ENCODE results near the gene GPR89B.
"Not testable (repeated sequence)": the region's sequence is repeated elsewhere in the genome, so short reads cannot be mapped to it uniquely, and the experiment has no call there.

The GPR89B gene

DNA sequence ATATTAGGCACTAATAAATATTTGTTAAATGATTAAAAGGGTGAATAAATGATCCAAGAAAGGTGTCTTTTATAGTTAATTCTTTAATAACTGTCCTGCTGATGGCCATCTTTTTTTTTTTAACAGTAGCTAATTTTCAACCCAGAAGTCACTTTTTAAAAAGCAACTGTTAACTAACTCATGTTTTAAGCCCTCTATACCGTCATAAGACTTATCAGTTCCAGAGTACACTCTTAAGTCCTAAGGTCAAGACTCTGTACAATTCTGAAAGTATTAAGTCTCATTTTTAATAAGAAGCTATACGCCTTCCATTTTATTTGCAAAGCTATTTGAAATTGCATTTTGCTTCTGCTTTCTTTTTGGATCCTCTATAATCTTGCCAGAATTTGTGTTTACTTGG is 2.9 kb downstream of the GPR89B start:
- not testable (repeated sequence) for DNase-seq (ENCODE audit: low read depth, low spot score); H3K27ac ChIP-seq

DNA sequence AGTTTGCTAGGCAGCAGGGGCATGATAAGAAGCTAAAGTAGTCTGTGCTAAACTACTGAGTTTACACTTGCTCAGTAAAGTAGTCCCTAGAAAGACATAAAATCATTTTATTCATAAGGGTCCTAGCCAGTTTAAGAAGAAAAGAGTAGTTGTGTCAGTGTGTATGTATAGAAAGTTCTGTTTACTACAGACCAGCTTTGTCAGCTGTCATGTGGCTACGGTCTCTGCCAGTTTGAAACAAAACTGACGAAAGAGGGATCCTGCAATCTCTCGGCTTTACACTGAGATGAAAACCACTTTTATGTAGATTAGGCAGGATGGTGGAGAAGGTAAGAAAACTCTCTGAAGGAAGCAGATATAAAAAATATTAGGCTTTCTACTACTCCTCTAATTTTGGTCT is 7.1 kb downstream of the GPR89B start:
- H3K27ac ChIP-seq; DNase-seq (ENCODE audit: low read depth, low spot score): not testable (repeated sequence)

DNA sequence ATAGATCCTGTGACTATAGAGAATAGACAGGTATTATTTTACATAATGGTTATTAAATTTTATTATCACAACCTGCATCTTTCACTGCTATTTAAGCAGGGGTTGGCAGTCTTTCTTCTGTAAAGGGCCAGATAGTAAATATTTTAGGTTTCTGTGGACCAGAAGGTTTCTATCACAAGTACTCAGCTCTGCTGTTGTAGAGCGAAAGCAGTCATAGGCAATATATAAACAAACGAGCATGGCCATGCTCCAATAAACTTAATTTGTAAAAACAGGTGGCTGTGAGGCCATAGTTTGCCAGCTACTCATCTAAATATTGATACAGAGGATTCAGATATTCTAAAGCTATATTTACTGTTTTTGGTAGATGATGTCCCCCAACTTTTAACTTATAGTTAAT is 12.2 kb downstream of the GPR89B start:
- DNase-seq (ENCODE audit: low read depth, low spot score); H3K27ac ChIP-seq: not testable (repeated sequence)

DNA sequence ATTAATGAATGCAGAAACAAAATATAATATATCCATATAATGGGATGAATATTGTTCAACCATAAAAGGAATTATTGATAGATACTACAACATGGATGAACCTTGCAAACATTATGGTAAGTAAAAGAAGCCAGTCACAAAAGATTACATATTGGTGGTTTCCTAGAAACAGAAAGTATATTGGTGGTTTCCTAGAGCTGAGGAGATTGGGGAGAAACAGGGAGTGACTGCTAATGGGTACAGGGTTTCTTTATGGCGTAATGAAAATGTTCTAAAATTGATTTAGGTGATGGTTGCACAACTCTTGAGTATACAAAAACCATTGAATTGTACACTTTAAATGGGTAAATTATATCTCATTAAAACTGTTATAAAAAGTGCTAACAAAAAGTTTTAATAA is 14.3 kb downstream of the GPR89B start:
- not testable (repeated sequence) for DNase-seq (ENCODE audit: low read depth, low spot score); H3K27ac ChIP-seq

DNA sequence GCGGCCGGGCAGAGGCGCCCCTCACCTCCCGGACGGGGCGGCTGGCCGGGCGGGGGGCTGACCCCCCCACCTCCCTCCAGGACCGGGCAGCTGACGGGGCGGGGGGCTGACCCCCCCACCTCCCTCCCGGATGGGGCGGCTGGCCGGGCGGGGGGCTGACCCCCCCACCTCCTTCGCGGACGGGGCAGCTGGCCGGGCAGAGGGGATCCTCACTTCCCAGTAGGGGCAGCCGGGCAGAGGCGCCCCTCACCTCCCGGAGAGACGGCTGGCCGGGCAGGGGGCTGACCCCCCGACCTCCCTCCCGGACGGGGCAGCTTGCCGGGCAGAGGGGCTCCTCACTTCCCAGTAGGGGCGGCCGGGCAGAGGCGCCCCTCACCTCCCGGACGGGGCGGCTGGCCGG is 21.3 kb downstream of the GPR89B start:
- not testable (repeated sequence) for DNase-seq (ENCODE audit: low read depth, low spot score)

DNA sequence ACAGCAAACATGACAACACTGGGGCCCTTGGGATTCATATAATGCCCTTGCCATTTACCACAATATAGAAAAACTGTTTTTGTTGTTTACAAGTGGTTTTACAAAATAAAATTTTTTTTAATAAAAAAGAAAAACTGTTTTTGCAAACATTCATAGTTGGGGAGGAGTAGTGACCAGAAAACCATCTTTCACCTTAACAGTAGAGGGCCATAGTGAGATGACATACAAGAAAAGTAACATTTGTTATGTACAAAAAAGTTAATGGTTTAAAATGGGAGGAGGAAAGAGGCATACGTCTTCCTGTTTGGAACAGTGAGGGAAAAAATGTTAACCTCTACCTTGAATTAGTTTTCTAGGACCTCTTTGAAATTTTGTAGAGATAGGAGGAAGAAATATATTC is 30.7 kb downstream of the GPR89B start:
- not testable (repeated sequence) for H3K27ac ChIP-seq; DNase-seq (ENCODE audit: low read depth, low spot score)

More for the DNA sequence above, 21.3 kb downstream of the GPR89B start:
- H3K27ac ChIP-seq = not testable (repeated sequence)

DNA sequence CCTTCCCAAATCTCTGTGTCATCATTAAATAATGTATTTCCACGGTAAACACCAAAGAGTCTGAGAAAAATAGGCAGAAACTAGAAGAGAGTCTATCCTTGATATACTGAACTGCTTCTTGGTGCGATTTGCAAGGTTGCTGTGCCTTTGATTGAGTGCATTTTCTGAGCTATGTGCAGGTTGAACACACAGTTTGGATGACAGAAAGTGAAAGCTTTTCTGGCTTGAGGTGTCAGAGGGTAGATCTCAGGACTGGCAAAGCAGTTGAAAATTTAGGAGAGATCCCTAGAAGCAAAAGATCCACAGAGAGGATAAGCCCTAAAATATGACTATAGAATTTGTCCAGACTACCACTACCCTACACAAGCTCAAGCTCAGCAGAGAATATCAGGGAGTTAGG is 31.5 kb downstream of the GPR89B start:
- not testable (repeated sequence) for DNase-seq (ENCODE audit: low read depth, low spot score); H3K27ac ChIP-seq

DNA sequence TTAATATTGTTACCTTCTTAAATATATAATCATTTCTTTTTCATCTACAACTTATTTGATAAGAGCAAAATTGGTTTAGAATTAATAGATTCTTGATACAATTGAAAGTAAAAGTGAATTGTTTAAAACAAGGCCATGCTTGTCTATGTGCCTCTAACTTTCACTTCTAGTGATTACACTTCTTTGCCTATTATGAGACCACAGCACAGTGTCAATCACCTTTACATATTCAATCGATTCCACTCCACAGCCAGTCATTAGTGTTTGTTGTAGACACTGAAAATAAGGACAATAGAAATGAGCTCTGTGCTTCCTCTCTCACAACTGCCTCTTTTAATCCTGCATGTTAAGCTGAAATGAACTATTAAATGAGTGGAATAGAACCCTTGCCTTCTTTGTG is 36.4 kb downstream of the GPR89B start:
- H3K27ac ChIP-seq; DNase-seq (ENCODE audit: low read depth, low spot score): not testable (repeated sequence)

DNA sequence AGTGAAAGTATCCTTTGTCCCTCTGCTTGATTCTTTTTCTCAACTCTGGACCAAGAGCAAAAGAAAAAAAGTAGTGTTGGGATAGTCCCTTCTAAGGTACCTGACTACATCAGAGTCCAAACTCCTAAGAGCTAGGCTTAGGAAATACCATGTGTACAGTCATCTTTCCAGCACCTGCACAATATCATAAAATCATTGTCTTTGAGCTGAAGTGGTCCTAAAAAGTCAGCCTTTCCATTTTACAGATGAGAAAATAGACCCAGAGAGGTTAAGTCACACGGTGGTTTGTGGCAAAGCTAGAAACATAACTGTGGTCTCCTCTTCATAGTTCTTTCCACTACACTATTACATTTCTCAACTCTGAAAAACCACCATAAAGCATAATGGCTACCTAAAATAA is 38.4 kb downstream of the GPR89B start:
- H3K27ac ChIP-seq; DNase-seq (ENCODE audit: low read depth, low spot score): not testable (repeated sequence)

DNA sequence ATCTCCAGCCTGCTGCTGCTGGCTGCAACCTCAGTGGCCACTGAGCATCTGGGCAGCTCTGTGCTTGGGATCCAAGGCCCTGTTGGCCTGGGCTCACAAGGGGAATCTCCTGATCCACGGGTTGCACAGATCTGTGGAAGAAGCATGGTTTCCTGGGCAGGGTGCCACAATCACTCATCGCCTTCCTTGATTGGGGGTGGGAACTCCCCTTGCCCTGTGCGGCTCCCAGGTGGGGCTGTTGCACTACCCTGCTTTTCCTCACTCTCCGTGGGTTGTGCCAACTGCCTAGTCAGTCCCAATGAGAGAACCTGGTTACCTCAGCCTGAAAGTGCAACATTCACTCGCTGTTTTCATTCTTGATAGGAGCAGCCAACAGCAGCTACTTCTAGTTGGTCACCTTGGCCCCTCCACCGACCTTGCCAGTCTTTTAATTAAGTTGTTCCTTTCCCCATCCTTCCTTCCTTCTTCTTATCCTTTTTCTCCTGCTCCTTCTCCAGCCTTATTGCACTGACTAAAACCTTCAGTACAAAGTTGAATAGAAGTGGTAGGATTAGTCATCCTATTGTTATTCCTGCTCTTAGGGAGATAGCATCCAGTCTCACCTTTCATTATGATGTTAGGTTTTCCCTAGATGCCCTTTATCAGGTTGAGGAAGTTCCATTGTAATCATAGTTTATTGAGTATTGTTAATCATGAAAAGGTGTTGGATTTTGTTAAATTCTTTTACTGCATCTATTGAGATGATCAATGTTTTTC is 50.9 kb downstream of the GPR89B start:
- not testable (repeated sequence) for H3K27ac ChIP-seq; DNase-seq (ENCODE audit: low read depth, low spot score)

DNA sequence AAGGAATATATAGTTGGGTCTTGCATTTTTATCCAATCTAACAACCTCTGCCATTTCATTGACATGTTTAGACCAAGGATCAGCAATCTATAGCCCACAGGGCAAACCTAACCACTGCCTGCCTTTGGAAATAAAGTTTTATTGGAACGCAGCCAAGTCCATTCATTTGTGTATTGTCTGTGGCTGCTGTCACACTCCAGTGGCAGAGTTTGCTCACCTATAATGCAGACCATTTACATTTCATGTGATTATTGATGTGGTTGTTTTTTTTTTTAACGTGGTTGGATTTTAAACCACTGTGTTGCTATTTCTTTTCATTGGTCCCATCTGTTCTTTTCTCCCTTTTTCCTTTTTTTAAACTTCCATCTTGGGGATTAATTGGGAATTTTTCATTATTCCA is 57.2 kb downstream of the GPR89B start:
- DNase-seq (ENCODE audit: low read depth, low spot score); H3K27ac ChIP-seq: not testable (repeated sequence)

DNA sequence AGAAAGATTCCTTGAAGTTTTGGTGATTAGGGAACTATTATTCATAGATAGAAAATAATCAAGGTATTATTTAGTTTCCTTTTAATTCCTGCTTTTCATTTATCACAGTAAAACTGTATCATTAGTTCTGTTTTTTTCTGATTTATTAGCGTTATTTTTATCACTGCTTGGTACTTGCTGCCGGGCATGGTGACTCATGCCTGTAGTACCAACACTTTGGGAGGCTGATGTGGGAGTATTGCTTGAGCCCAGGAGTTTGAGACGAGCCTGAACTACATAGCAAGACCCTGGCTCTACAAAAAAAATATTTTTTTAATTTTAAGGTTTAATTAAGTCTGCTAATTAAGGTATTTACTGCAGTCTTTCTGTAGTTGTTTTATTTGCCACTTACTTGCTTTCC is 59.7 kb downstream of the GPR89B start:
- not testable (repeated sequence) for DNase-seq (ENCODE audit: low read depth, low spot score); H3K27ac ChIP-seq

DNA sequence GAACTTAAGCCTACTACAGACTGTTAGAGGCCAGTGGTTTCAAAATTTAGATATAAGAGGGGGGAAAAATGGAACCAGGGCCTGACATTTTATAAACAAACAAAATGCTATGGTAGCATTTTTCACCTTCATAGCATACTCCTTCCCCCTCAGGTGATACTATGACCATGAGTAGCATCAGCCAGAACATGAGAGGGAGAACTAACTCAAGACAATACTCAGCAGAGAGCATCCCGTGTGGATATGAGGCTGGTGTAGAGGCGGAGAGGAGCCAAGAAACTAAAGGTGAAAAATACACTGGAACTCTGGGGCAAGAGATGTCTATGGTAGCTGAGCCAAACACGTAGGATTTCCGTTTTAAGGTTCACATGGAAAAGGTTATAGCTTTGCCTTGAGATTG is 64.7 kb downstream of the GPR89B start:
- DNase-seq (ENCODE audit: low read depth, low spot score); H3K27ac ChIP-seq: not testable (repeated sequence)

DNA sequence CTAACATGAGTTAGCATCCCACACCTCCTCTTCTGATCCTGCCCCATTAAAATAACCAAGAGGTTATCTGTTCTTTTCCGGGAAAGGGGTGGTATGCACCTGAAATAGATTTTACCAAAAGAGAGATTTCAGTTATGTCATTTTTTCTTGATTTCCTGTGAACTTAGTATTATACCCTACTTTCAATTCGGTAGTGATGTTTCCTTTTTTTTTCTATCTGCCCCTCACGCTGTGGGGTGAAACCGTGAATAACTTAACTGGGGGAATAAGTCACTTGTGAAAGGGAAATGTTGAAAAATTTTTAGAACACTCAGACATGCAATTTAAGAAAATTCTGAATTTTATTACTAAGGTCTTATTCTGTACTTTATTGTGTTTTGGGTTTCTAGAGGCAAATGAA is 65.2 kb downstream of the GPR89B start:
- DNase-seq (ENCODE audit: low read depth, low spot score); H3K27ac ChIP-seq: not testable (repeated sequence)

DNA sequence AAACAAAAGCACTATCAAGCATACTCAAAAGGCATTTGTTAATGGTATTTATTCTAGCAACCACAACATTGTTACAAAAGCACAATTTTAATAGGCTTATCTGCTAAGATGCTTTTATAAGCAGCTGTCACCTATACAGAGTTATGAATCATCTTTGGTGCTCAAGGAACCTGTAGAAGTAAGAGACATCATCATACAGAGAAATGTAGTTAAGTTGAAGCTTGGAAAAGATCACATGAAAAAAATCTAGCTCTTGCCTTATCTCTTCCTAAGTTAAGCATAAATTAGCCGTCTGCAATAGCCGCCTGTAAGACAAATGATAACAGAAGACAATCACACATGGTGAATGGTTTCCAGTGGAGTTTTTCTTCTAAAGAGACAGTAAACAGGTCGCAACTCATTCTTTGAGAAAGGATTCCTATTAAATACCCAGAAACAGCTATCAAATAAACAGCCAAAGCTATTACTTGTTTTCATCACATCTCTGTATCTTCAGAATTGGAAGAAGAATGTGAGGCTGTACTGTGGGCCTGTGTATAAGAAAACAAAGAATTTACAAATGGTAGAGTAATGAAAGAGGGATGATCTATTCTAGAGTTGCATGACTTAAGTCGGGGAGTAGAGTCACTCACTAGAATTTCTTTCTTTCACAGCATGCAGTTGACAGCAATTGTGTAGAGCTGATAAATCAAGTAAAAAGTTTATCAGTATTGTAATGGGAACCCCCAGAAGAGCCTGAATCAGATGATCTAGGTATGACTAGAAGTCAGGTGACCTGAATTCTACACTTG is 65.8 kb downstream of the GPR89B start:
- not testable (repeated sequence) for DNase-seq (ENCODE audit: low read depth, low spot score); H3K27ac ChIP-seq

DNA sequence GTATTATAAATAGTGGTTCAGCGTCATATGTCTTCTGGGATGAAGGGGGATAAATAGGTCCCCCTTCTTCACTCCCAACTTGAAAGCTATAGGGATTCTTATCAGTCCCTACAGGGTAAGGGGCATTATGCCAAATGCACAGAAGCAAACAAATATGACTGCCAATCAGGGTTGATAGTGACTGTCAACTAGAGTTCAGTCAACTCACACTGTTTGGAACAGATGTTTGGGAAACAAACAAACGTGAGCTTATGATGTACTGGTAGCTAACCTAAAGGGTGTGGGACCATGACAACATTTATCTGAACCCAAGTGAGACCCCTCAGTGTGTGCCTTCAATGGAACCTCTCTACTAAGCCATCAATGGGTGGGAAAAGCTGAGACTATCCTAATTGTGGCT is 67.9 kb downstream of the GPR89B start:
- DNase-seq (ENCODE audit: low read depth, low spot score); H3K27ac ChIP-seq: not testable (repeated sequence)

DNA sequence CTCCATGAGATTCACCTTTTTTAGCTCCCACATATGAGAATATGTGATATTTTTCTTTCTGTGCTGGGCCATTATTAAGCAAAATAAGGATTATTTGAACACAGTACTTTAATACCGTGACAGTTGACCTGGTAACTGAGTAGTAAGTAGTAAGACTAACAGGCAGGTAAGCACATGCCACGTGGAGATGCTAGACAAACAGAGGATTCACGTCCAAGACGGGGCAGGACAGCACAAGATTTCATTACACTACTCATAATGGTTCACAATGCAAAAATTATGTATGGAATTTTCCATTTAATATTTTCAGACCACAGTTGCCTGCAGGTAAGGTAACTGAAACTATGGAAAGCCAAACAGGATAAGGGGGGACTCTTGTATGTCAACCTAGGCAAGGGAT is 79.5 kb downstream of the GPR89B start:
- DNase-seq (ENCODE audit: low read depth, low spot score); H3K27ac ChIP-seq: not testable (repeated sequence)

DNA sequence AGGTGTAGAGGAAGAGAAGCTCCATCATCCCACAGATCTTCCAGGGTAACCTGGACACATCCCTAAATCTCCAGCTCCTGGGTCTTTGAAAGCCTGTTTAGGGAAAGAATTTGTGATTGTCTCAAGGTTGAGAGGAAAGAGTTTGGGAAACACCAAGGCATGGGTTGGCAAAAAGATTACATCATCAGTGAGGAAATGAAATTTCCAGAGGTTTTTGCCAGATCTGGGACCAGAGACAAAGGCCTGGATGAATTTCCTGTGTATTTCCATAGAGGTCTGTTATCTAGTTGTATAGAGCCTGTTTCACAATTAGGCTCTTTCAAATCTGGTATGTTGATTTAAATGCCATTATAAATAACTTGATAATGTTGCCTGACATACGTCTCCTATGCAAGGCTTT is 82.3 kb downstream of the GPR89B start:
- DNase-seq (ENCODE audit: low read depth, low spot score) = no peak
- no peak overlapping the region for H3K27ac ChIP-seq

DNA sequence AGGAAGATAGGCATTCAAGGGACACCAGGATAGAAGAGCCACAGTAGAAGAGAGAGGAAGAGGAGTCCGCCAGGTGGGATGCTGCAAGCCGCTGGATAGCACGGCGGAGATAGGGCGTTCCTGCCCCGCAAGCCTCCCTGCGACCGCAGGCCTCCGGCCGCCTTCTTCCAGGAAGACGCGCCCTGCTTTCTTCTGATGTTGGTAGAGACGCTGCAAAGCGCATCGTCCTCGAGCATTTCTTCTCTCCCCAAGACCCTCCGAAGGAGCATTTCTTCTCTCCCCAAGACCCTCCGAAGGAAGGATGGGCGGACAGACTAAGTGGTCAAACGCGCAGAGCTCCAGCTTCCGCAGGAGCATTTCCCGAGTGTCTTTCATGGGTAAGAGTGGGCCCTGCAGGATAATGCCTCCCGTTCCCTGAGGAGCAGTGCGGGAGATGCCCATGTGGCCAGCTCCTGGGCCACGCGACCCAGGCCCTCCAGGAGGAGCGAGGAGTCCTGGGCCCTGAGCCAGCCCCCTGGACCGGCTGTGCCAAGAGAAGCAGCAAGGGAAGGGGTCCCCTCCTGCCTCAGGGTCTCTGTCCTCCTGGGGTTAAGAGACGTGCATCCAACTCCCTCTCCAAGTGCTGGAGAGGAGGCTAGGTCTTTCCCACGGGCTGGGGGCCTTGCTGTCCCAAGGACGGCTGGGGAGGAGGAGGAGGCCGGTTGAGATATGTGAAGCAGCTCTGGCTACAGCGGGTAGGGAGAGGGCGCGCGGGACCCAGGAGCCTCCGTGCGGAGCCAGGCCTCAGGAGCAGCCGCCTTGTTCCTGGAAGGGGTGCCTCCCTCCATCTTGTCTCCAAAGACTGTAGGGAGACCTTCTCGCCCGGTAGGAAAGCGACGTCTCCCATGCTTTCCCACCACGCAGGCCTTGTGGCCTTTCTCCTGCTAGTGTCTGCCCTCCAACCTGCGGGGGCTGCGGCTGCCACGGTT is 85.2 kb downstream of the GPR89B start:
- not testable (repeated sequence) for DNase-seq (ENCODE audit: low read depth, low spot score)

More for the DNA sequence above, 85.2 kb downstream of the GPR89B start:
- not testable (repeated sequence) for H3K27ac ChIP-seq
